Thyroid gland (tissue), 4 donors: ENCODE results near the gene ATXN7L1. TPM values are rescaled to one million over a fixed set of nuclear protein-coding genes. Genes with fewer than 3 reads are reported as not detected.

Experiments used
- DNase-seq, 2 donors: peaks; one replicate each; pipeline ENCODE4 v3.0.0-alpha.2; 2019
- H3K27ac ChIP-seq, 3 donors: fragments of 200-600 bp; sonication (generic); 1 replicate in 2 of 3; 2 replicates in 1 of 3; pipeline ENCODE4 v1.5.1; 2016 to 2019; ENCODE audit warnings: mild to moderate bottlenecking in 1 of 3, moderate library complexity in 1 of 3
- H3K27me3 ChIP-seq: fragments of 200-600 bp; sonication (generic); one replicate; pipeline ENCODE4 v1.5.1; 2019
- H3K36me3 ChIP-seq, 2 donors: fragments of 200-600 bp; sonication (generic); one replicate each; pipeline ENCODE4 v1.5.1; 2016 to 2019
- H3K4me1 ChIP-seq, 2 donors: fragments of 200-600 bp; sonication (generic); one replicate each; pipeline ENCODE4 v1.5.1; 2017 to 2019
- H3K4me3 ChIP-seq, 3 donors: fragments of 200-600 bp; sonication (generic); replicated peaks in 1 of 3; 1 replicate in 2 of 3; 2 replicates in 1 of 3; pipeline ENCODE4 v1.5.1; 2016; ENCODE audit warnings: mild to moderate bottlenecking in 1 of 3
- H3K9me3 ChIP-seq: fragments of 200-600 bp; sonication (generic); one replicate; pipeline ENCODE4 v1.5.1; 2017
- POLR2A ChIP-seq, 2 donors: fragments of 450-650 bp; IDR thresholded peaks; one replicate each; pipeline ENCODE4 v1.6.1; 2017; ENCODE audit warnings: antibody characterized with exemption in 2 of 2, mild to moderate bottlenecking in 2 of 2, moderate library complexity in 1 of 2
- WGBS, 2 donors: methylation state at CpG; one replicate each; pipeline ENCODE4 v1.1.5; 2017; 5-methylcytosine and 5-hydroxymethylcytosine counted together
- intact Hi-C: fragments of 100-400 bp; cut with DNase I; formaldehyde crosslinking; loops from one replicate; pipeline ENCODE4 v1.15.1; 2023
- total RNA-seq, 4 donors: library from RNA; depleted of rRNA; stranded (reverse); fragments of >200 nt; gene quantifications; one replicate each; pipeline ENCODE4 v1.2.3, GENCODE V29; 2016
- TF ChIP-seq, protein P1 (sequence below), 6 experiments: fragments of 200-600 bp in 3 of 6; fragments of 450-650 bp in 3 of 6; sonication (generic) in 3 of 6; IDR thresholded peaks; one replicate each; pipeline ENCODE4 v1.5.1; 2016 to 2019; ENCODE audit warnings: antibody characterized with exemption in 6 of 6, mild to moderate bottlenecking in 2 of 6, inconsistent platforms in 1 of 6, moderate library complexity in 1 of 6

Gene ATXN7L1
- total RNA-seq, 4 donors from 2014 or later: 21.8 to 24.4 (median 22.8) TPM

DNA sequence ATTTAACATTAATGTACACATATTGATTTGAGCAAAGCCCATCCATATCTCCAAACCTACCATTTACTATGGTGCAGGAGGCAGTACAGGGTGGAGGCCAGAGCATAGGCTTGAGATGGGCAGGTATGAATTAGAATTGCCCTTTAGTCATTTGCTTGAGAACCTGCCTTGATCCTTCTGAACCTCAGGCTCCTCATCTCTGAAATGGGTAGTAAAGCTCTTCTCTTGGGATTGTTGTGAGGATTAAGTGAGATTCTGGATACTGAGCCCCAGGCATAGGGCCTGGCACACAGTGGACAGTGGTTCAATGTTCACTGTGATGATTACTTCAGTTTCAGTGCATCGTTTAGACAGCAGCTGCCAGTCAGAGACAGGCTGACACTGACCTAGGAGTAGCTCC, 5.0 kb upstream of the ATXN7L1 start:
- Histone ChIP-seq H3K27me3 (no peaks in the 10 kb centered on the region), H3K9me3 (no peaks in the 10 kb centered on the region), H3K4me1 (peaks cover 17 to 20% of the 10 kb centered on the region in 2 donors), H3K27ac (no peak overlapping the region), H3K36me3 (no peaks in the 10 kb centered on the region), H3K4me3 (no peak overlapping the region)
- TF ChIP-seq, protein P1, sequence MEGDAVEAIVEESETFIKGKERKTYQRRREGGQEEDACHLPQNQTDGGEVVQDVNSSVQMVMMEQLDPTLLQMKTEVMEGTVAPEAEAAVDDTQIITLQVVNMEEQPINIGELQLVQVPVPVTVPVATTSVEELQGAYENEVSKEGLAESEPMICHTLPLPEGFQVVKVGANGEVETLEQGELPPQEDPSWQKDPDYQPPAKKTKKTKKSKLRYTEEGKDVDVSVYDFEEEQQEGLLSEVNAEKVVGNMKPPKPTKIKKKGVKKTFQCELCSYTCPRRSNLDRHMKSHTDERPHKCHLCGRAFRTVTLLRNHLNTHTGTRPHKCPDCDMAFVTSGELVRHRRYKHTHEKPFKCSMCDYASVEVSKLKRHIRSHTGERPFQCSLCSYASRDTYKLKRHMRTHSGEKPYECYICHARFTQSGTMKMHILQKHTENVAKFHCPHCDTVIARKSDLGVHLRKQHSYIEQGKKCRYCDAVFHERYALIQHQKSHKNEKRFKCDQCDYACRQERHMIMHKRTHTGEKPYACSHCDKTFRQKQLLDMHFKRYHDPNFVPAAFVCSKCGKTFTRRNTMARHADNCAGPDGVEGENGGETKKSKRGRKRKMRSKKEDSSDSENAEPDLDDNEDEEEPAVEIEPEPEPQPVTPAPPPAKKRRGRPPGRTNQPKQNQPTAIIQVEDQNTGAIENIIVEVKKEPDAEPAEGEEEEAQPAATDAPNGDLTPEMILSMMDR (IDR thresholded peaks at IDR 0.05): no peak
- TF ChIP-seq POLR2A (IDR thresholded peaks at IDR 0.05): no peak
- DNase-seq: no peak
- 89 to 100% methylated on average over 1 of the region's 1 CpG for WGBS, 2 donors
- intact Hi-C loops: no loop called here

GRCh38 chr7:105880571-105881330, 4.4 kb upstream of the ATXN7L1 start:
- Histone ChIP-seq H3K4me1 (peaks cover 18 to 20% of the 10 kb centered on the region in 2 donors), H3K4me3 (no peak overlapping the region), H3K27ac (no peak overlapping the region), H3K27me3 (no peaks in the 10 kb centered on the region), H3K36me3 (no peaks in the 10 kb centered on the region), H3K9me3 (no peaks in the 10 kb centered on the region)
- intact Hi-C loops: no loop called here
- peak in 1 of 2 donors; percentile 13 for DNase-seq
- 77 to 83% methylated on average over 6 of the region's 6 CpGs for WGBS, 2 donors
- no peak for TF ChIP-seq POLR2A (IDR thresholded peaks at IDR 0.05)
- TF ChIP-seq, protein P1 (IDR thresholded peaks at IDR 0.05): no peak

GRCh38 chr7:105879782-105880181, 3.4 kb upstream of the ATXN7L1 start:
- WGBS, 2 donors: 98 to 100% methylated on average over 2 of the region's 2 CpGs
- no peak for TF ChIP-seq POLR2A (IDR thresholded peaks at IDR 0.05)
- TF ChIP-seq, protein P1 (IDR thresholded peaks at IDR 0.05): no peak
- Histone ChIP-seq H3K27ac (no peak overlapping the region), H3K9me3 (no peaks in the 10 kb centered on the region), H3K27me3 (no peaks in the 10 kb centered on the region), H3K36me3 (no peaks in the 10 kb centered on the region), H3K4me1 (peaks cover 23 to 25% of the 10 kb centered on the region in 2 donors), H3K4me3 (no peak overlapping the region)
- no peak for DNase-seq
- intact Hi-C loops: loop anchor here (10.0 kb wide), 1 partner anchor 225 kb away; no protein-coding TSS in a partner anchor

DNA sequence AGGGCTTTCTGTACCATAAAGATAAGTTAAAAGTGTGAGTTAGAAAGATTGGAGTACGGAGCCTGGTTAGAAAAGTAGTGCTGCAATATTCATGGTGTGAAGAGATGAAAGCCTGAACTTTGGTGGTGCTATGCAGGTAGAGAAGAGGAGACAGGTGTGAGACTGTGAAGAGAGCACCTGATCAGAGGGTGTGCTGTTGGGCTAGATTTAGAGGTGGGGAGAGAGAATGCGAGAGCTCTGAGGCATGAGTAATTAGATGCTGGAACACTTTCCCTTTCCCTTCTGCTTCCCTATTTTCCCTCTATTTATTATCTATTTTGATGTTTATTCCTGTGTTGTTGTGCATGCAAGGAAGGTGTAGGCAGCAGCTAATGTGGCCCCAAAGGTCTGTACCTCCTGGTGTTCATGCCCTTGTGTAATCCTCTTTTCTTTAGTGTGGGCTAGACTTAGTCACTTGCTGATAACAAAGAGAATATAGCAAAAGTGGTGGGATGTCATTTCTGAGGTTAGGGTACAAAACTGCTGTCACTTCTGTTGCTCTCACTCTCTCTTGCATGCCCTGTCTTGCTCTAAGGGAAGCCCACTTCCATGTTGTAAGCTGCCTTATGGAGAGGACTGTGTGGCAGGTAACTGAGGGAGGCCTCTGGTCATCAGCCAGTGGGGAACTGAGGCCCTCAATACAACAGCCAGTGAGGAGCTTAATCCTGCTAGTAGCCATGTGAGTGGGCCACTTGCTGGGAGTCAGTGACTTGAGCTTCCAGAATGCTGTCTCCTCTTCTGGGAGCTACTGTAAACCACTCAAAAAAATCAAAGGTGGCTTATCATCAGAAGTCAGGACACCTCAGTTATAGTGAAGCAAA, 2.6 kb upstream of the ATXN7L1 start:
- Histone ChIP-seq H3K4me3 (no peak overlapping the region), H3K36me3 (no peaks in the 10 kb centered on the region), H3K27ac (no peak overlapping the region), H3K4me1 (peaks cover 23 to 27% of the 10 kb centered on the region in 2 donors), H3K9me3 (no peaks in the 10 kb centered on the region), H3K27me3 (no peaks in the 10 kb centered on the region)
- no peak for DNase-seq
- TF ChIP-seq, protein P1 (IDR thresholded peaks at IDR 0.05): no peak
- TF ChIP-seq POLR2A (IDR thresholded peaks at IDR 0.05): no peak
- intact Hi-C loops: loop anchor here (10.0 kb wide), 1 partner anchor 224 kb away; no protein-coding TSS in a partner anchor
- WGBS, 2 donors: 90 to 97% methylated on average over 2 of the region's 2 CpGs
